Glomerular endothelial cell (primary cell): ENCODE measurements around the gene SGK1. TPM values are rescaled to one million over a fixed set of nuclear protein-coding genes. Genes with fewer than 3 reads are reported as not detected.

Experiments
- DNase-seq: peaks from one replicate; pipeline ENCODE4 v3.0.0-alpha.2; 2011; ENCODE audit warnings: low read depth, low spot score; ENCODE audit errors: extremely low read depth
- total RNA-seq: library from RNA; depleted of rRNA; stranded (reverse); fragments of >200 nt; gene quantifications from 2 replicates; pipeline ENCODE4 v1.2.3, GENCODE V29; 2015

Gene SGK1
- total RNA-seq = 90.3 and 116 TPM in 2 replicates

DNA sequence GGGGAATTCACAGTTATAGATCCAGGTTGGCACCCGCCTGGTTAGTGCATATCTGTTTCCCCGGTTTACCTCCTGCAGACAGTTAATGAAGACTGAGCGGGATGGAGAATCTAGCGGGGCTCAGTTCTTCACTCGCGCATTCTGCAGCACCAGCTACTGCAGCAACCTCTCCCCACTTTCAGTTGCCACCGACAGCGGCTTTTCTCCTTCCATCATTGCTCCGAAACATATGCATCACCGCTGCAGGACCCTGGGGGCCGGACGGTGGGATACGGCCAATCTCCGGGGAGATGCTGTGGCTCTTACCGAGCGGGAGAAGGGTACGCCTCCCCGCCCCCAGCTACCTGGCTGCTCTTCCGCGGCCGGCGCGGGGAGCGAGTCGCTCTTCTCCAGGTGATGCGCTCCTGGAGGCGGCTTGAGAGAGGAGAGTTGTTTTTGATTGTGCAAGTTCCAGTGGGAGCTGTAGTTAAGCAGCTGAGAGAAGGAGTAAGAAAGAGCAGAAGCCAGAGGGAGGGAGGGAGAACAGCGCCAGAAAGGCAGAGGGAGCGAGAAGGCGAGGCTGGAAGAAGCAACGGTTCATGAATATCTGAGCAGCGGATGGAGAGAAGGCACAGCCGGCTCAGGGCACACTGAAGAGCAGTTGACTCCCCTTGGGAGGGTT, at the start of gene SGK1:
SGK1 (minus strand) TSS at position 642 of the 661 bp plus-strand sequence. CDS start 652 bp downstream, outside the sequence.
- DNase-seq = no peak

DNA sequence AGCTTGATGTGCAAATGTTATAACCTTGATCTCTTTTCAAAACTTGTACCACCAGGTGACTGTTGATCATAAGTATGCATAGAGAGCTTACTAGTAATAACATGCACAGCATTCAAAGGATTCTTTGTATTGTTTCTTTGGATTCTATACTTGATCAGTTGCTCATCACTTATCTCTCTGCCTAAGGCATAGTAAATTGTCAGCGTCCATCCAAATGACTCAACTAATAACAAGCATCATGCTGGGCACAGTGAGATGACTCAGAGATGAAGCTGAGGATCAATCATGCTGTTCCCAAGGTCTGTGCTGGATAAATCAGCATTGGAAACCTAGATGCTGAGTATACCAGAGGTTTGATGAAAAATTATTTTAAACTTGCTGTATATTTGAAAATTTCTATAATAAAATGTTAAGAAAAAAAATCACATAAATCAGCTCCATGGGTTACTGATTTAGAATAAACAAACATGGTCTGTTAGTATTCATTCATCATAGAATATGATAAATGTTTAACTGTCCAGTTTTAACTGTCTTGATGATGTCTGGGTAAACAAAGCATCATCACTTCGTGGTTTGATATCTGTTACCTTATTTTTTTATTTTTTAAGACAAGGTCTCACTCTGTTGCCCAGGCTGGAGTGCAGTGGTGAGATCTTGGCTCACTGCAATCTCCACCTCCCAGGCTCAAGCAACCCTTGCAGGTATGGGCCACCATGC, 45.6 kb upstream of the SGK1 start:
- DNase-seq = no peak

DNA sequence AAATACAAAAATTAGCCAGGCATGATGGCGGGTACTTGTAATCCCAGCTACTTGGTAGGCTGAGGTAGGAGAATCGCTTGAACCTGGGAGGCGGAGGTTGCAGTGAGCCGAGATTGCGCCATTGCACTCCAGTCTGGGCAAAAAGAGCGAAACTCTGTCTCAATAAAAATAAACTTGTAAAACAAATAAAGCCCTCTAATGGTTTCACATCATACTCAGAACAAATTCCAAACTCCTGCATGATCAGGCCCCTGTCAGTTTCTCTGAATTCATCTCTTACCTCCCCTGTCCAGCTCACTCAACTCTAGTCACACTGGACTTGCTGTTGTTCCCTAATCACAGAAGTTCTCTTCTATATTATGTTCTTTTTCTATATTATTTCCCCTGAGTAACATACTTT, 43.1 kb upstream of the SGK1 start:
- DNase-seq = no peak

DNA sequence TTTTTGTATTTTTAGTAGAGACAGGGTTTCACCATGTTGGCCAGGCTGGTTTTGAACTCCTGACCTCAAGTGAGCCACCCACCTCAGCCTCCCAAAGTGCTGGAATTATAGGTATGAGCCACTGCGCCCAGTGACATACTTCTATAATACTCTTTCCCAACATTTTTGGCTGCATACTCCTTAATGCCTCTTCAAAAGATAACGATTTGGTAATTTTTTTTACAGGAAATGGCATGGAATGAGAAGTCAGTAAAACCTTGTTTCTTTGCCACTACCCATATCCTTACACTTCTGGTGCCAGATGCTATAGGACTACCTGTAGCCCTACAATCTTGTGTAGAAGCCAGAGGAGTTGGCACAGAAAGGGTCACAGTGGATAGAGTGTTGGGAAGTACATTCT, 41.4 kb upstream of the SGK1 start:
- no peak for DNase-seq

DNA sequence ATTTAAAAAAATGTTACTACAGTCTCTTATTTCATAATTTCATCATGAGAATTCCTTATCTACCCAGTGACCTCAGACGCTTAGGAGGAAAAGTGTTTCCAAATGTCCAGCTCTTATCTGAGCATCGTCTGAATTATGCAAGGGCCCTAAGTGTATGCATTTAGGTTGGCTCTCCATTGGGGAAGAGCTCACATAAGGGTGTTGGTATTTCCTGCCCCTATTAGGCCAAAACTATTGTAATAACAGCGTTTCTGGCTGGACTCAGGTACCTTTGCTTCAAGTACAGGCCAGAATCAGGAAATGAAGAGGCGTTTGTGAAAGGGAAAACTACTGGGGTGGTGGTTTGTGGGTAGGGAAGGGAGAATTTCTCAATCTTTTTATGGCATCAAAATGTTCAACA, 40.4 kb upstream of the SGK1 start:
- DNase-seq = no peak

- no peak for DNase-seq
These were observed 39.1 kb upstream of the SGK1 start for GRCh38 chr6:134357022-134357487.

GRCh38 chr6:134356405-134356804, 38.5 kb upstream of the SGK1 start:
- DNase-seq = no peak

DNA sequence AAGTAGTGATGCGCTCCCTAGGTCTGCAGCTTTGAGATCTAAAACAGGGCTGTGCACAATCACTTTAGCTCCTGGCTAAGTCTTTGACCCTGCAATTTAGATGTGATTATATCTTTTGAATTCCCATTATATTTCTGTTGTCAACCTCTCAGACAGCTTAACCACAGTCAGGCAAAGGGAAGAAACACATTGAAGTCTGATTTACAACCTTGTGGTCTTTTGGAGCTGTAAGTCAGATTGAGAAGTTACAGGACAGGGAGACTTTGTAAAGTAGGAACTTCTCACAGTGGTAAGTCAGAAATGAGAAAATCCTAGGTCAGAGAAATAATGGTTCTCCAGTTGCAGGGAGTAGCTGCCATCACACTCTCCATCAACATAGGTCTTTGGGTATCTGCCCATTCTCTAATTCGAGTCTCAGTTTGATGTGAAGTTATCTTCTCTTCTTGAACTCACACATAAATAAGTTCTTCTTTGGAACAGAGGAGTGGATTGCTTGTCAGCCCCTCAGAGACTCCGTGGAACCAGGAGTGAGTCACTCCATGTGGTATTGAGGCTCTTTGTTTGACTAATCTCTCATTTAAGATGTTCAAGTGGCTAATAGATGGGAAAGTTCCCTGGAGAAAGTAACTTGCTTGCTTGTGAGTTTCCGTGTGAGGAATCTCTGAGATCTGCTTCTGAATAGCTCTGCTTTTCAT, 35.0 kb upstream of the SGK1 start:
- DNase-seq = no peak

- no peak for DNase-seq
These were observed 33.9 kb upstream of the SGK1 start for GRCh38 chr6:134351615-134352474.

DNA sequence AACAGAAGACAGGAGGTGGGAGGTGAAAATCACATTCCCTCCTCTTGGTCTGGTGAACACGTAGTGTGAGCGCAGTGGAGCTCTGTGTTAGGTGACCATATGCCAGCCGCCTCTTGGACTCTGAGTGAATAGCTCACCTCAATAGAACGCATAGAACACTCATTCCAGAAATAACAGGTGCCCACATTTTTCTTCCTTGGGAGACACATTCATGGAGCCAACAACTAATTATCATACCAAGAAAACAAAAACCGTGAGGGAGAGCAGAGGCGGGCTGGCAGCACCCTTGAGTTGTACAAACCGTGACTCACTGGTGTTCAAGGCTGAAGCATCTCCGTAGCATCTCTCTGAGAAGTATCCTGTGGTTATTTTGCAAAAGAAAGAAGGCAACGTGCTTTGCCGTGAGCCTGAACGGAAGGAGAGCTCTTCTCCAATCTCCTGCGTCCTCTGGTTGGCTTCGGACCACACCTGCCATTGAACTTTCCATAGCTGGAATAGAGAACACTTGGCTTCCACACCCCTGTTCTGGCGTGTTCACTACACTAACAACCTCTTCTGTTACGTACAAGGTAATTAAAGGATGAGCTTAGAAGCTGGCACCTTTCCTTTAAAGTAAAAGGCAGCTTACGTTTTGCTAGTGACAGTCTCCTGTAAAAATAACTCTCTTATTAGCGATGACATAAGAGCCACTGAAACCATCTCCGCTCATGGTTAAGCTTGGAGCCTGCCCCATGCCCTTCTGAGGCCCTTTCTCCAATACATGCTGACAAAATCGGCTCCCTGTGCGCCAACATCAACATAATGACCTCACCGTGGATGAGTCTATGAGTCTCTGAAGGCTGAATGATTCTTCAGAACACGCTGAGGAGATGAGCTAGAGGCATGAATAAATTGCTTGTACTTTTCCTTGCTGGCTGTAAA, 30.2 kb upstream of the SGK1 start:
- DNase-seq = no peak

- DNase-seq = no peak
These were observed 29.1 kb upstream of the SGK1 start for GRCh38 chr6:134346932-134347545.

DNA sequence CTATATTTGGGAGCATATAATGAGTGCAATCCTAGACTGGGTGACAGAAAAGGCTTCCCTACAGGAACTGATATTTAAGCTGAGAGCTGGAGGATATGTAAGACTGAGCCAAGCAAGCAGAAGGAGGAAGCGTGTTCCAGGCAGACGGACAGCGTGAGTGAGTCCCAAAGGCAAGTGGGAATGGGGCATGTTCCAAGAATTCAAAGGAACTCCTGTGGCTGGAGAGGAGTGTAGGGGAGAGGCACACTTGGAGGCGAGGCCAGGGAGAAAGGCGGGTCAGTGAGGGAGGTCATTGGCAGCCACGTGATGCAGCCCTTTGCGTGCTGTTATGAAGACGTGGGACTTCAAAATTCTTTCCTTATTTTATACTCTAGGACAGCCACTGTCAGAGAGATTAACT, 27.9 kb upstream of the SGK1 start:
- no peak for DNase-seq

- no peak for DNase-seq
These were observed 25.2 kb upstream of the SGK1 start for GRCh38 chr6:134343066-134343465.

- no peak for DNase-seq
These were observed 24.2 kb upstream of the SGK1 start for GRCh38 chr6:134341999-134342567.

DNA sequence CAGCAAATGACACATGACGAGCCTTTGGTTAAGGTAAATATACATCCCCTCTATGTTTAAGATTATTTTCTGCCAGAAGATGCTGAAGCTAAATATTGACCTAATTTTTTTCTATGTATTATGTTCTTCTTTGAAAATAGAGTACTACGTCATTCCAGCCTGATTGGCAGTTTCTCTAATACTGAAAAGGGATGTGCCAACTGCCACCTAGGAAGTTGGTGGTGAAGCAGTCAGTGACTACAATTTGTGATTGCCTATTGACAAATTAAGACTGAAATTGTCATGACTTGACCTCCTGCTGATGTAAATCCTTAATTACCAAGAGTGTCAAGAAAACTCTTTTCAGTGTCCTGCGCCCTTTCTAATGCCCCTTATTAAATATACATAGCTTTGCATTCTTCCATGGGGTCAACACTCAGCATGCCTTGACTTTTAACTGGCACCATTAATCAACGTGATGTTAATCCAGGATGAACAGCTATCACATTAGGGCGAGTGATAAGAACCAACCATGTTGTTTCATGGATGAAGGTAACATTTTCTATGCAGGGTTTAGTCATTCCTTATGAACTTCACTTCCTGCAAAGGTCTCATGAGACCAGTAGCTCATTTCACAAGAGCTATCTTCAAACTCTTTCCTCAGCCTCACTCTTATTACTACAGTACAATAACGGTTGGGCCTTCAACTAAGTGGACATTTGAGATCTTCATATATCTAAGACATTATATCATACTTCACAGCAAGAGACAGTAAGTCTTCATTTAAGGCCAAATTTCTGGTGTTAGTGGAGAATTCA, 22.5 kb upstream of the SGK1 start:
- DNase-seq = no peak

DNA sequence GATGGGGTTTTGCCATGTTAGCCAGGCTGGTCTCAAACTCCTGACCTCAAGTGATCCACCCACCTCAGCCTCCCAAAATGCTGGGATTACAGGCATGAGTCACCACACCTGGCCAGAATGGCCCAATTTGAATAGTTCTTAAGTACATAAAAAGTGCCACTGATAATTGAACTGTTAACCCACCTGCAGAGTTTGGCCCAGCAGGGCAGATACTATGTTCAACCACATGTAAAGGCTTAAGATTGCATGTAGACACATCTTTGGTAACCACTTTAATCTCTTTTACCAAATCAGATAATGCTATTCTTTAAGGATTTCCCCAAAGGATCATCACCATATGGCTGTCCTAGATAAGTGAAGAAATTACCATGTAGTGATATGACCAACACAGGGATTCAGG, 21.3 kb upstream of the SGK1 start:
- no peak for DNase-seq

DNA sequence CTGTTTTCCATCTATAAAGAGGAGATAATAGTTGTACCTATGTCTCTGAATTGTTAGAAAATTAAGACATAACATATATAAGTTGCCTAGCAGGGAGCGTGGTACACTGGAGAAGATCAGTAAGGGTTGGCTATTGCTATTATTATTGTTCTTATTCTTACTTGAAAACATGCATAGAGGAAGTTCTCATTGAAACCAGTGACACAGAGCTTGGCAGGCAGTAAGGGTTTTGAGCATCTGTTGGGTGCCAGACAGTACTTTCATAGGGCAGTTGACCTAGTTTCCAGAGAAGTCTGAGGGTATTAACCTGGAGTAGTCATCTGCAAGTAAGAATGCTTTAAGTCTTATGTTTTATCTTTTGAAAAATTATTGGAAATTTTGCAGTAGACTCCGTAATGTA, 13.3 kb upstream of the SGK1 start:
- DNase-seq = no peak

DNA sequence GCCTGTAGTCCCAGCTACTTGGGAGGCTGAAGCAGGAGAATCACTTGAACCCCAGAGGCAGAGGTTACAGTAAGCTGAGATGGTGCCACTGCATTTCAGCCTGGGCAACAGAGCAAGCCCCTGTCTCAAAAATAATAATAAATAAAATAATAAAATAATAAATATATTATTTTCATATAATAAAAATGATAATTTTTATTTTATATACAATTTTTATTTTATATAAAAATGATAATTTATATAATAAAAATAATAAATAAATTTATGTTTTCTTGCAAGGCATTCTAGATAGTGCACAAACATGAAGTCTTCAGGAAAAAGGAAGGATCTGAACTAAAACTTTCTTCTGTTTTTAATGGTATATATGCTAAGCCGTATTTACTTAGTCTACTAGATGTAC, 12.6 kb upstream of the SGK1 start:
- no peak for DNase-seq
